GM19351 (cell line): ENCODE data around the gene TBC1D3G.
"Not testable (repeated sequence)": the region's sequence is repeated elsewhere in the genome, so short reads cannot be mapped to it uniquely, and the experiment has no call there.

Source experiments
- ATAC-seq: cut with Tn5 transposase; IDR thresholded peaks from one replicate; pipeline ENCODE4 v1.9.1; 2021; ENCODE audit warnings: mild to moderate bottlenecking, moderate library complexity; ENCODE audit not compliant: unreplicated experiment

TBC1D3G gene

DNA sequence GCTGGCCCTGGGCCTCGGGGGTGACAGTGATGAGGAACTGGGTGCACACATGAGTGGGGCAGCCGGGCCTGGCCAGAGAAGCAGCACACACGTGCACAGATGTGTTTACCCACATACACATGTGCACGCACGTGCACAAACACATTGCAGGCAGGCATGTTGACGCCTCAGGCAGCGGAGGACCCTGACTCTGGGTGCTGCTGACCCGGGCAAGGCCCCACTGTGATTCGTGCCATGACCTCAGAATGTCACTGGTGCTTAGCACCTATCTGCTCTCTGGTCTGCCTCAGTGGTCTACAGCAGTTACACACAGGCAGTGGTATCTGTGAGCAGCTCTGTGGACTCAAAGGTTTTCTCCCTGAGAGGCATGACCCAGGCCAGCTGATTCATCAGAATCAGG, at the start of gene TBC1D3G:
Gene TBC1D3G (plus strand): TSS at position 301 of the 400 bp plus-strand sequence. CDS start 1,528 bp downstream, outside the sequence.
- not testable (repeated sequence) for ATAC-seq

GRCh38 chr17:36283256-36283655, 40.4 kb upstream of the TBC1D3G start:
- not testable (repeated sequence) for ATAC-seq

GRCh38 chr17:36284219-36284618, 39.5 kb upstream of the TBC1D3G start:
- not testable (repeated sequence) for ATAC-seq

GRCh38 chr17:36289965-36290612, 33.6 kb upstream of the TBC1D3G start:
- not testable (repeated sequence) for ATAC-seq

GRCh38 chr17:36295161-36295560, 28.5 kb upstream of the TBC1D3G start:
- ATAC-seq: not testable (repeated sequence)

GRCh38 chr17:36315736-36316135, 7.9 kb upstream of the TBC1D3G start:
- not testable (repeated sequence) for ATAC-seq

DNA sequence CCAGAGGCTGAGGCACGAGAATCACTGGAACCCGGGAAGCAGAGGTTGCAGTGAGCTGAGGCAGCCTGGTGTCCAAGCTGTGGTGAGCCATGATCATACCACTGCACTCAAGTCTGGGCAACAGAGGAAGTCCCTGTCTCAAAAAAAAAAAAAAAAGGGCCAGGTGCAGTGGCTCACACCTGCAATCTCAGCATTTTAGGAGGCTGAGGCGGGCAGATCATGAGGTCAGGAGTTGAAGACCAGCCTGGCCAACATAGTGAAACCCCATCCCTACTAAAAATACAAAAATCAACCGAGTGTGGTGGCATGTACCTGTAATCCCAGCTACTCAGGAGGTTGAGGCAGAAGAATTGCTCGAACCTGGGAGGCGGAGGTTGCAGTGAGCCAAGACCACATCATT, 38.8 kb downstream of the TBC1D3G start:
- ATAC-seq: not testable (repeated sequence)

- ATAC-seq: not testable (repeated sequence)
Measured at GRCh38 chr17:36375938-36376337, 52.3 kb downstream of the TBC1D3G start.
